SK-N-SH (cell line): ENCODE results near the gene MFSD6L.

Source experiments
- EP300 ChIP-seq, 2 experiments: IDR thresholded peaks; 2 replicates each; pipeline versions ENCODE4 v1.4.0 to v1.6.1; 2012; ENCODE audit warnings: borderline replicate concordance in 1 of 2, low read depth in 1 of 2, low read length in 1 of 2
- EZH2phosphoT487 ChIP-seq: fragments of 200-600 bp; sonication (generic); IDR thresholded peaks from 2 replicates; pipeline ENCODE4 v1.6.1; 2017; ENCODE audit warnings: low read depth, mixed run types, mild to moderate bottlenecking, antibody characterized with exemption, moderate library complexity, borderline replicate concordance
- GABPA ChIP-seq: IDR thresholded peaks from 2 replicates; pipeline ENCODE4 v1.4.0; 2012; ENCODE audit warnings: low read depth, mild to moderate bottlenecking
- POLR2AphosphoS5 ChIP-seq: IDR thresholded peaks from 2 replicates; pipeline ENCODE4 v1.6.1; 2012; ENCODE audit warnings: low read depth, low read length
- RAD21 ChIP-seq: IDR thresholded peaks from 2 replicates; pipeline ENCODE4 v1.6.1; 2012; ENCODE audit warnings: mild to moderate bottlenecking, low read length
- SIN3A ChIP-seq: IDR thresholded peaks from 2 replicates; pipeline ENCODE4 v1.6.1; 2012; ENCODE audit warnings: low read depth, mild to moderate bottlenecking, low read length, moderate library complexity, borderline replicate concordance
- TF ChIP-seq, protein P1 (sequence below): fragments of 200-600 bp; sonication (generic); IDR thresholded peaks from 2 replicates; pipeline ENCODE4 v1.6.1; 2017; ENCODE audit warnings: antibody characterized with exemption, mild to moderate bottlenecking, moderate library complexity
- TF ChIP-seq, protein P2 (sequence below): IDR thresholded peaks from 2 replicates; pipeline ENCODE4; 2012
- TF ChIP-seq, protein P3 (sequence below): IDR thresholded peaks from 2 replicates; pipeline ENCODE4 v1.6.1; 2012; ENCODE audit warnings: mild to moderate bottlenecking, low read depth, low read length, moderate library complexity

DNA sequence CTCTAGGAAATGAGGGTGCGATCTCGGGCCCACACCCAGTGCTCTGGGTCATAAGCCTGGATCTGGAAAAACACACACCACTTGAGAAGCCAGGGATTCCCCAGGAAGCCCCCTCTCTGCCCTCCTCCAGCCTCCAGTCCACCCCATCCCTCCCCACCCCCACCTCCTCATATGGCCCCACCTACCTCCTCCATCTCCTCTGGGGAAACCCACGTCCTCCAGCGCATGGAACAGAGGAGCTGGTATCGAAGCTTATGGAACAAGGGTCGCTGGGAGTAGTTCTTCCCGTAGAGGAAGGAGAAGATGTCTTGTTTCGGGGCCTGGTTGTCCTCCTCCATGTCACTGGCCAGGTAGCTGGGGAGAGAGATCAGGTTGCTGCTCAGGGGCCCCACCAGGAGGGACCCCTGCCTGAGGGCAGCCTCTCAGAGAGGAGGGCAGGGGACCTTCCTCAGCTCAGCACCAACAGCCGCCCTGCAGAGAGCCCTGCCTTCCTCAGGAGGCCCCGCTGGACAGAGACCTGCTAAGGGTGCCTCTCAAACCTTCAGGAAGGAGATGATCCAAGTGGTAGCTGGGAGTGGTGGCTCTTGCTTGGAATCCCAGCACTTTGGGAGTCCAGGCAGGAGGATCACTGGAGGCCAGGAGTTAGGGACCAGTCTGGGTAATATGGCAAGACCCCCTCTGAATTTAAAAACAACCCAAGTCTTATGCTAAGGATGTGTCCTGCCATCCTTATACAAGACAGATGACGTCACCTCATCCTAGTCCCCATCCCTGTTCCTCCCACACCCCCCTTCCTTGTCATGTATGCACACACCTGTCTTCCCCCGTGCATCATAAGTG is 45.8 kb downstream of the MFSD6L start:
- TF ChIP-seq, protein P1, sequence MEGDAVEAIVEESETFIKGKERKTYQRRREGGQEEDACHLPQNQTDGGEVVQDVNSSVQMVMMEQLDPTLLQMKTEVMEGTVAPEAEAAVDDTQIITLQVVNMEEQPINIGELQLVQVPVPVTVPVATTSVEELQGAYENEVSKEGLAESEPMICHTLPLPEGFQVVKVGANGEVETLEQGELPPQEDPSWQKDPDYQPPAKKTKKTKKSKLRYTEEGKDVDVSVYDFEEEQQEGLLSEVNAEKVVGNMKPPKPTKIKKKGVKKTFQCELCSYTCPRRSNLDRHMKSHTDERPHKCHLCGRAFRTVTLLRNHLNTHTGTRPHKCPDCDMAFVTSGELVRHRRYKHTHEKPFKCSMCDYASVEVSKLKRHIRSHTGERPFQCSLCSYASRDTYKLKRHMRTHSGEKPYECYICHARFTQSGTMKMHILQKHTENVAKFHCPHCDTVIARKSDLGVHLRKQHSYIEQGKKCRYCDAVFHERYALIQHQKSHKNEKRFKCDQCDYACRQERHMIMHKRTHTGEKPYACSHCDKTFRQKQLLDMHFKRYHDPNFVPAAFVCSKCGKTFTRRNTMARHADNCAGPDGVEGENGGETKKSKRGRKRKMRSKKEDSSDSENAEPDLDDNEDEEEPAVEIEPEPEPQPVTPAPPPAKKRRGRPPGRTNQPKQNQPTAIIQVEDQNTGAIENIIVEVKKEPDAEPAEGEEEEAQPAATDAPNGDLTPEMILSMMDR = no peak
- no peak for TF ChIP-seq EZH2phosphoT487
- no peak for TF ChIP-seq EP300 (IDR thresholded peaks at IDR 0.05; ENCODE audit: borderline replicate concordance in 1 of 2, low read depth in 1 of 2, low read length in 1 of 2)
- no peak for TF ChIP-seq POLR2AphosphoS5
- no peak for TF ChIP-seq RAD21
- TF ChIP-seq, protein P2, sequence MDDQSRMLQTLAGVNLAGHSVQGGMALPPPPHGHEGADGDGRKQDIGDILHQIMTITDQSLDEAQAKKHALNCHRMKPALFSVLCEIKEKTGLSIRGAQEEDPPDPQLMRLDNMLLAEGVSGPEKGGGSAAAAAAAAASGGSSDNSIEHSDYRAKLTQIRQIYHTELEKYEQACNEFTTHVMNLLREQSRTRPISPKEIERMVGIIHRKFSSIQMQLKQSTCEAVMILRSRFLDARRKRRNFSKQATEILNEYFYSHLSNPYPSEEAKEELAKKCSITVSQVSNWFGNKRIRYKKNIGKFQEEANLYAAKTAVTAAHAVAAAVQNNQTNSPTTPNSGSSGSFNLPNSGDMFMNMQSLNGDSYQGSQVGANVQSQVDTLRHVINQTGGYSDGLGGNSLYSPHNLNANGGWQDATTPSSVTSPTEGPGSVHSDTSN = no peak
- TF ChIP-seq SIN3A = no peak
- no peak for TF ChIP-seq GABPA
- TF ChIP-seq, protein P3, sequence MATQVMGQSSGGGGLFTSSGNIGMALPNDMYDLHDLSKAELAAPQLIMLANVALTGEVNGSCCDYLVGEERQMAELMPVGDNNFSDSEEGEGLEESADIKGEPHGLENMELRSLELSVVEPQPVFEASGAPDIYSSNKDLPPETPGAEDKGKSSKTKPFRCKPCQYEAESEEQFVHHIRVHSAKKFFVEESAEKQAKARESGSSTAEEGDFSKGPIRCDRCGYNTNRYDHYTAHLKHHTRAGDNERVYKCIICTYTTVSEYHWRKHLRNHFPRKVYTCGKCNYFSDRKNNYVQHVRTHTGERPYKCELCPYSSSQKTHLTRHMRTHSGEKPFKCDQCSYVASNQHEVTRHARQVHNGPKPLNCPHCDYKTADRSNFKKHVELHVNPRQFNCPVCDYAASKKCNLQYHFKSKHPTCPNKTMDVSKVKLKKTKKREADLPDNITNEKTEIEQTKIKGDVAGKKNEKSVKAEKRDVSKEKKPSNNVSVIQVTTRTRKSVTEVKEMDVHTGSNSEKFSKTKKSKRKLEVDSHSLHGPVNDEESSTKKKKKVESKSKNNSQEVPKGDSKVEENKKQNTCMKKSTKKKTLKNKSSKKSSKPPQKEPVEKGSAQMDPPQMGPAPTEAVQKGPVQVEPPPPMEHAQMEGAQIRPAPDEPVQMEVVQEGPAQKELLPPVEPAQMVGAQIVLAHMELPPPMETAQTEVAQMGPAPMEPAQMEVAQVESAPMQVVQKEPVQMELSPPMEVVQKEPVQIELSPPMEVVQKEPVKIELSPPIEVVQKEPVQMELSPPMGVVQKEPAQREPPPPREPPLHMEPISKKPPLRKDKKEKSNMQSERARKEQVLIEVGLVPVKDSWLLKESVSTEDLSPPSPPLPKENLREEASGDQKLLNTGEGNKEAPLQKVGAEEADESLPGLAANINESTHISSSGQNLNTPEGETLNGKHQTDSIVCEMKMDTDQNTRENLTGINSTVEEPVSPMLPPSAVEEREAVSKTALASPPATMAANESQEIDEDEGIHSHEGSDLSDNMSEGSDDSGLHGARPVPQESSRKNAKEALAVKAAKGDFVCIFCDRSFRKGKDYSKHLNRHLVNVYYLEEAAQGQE = no peak
